Right lobe of liver (tissue), 6 donors: ENCODE data around the gene HRH2. TPM values are rescaled to one million over a fixed set of nuclear protein-coding genes. Genes with fewer than 3 reads are reported as not detected.

ENCODE experiments used
- ATAC-seq, 4 donors: fragments of 200-7000 bp; cut with Tn5 transposase; one replicate each; pipeline ENCODE4 v1.9.1; 2020; ENCODE audit warnings: mild to moderate bottlenecking in 4 of 4, moderate library complexity in 4 of 4
- DNase-seq, 3 donors: peaks; one replicate each; pipeline ENCODE4 v3.0.0-alpha.2; 2020
- H3K27ac ChIP-seq, 3 donors: fragments of 200-600 bp; one replicate each; pipeline ENCODE4 v1.8.0; 2022
- H3K27me3 ChIP-seq, 2 donors: fragments of 200-600 bp; one replicate each; pipeline ENCODE4 v1.8.0; 2022
- H3K36me3 ChIP-seq, 4 donors: fragments of 200-600 bp; sonication (generic) in 1 of 4; one replicate each; pipeline versions ENCODE4 v1.5.1 to v1.8.0; 2017 to 2022; ENCODE audit warnings: control low read depth in 1 of 4
- H3K4me1 ChIP-seq, 4 donors: fragments of 200-600 bp; sonication (generic) in 1 of 4; one replicate each; pipeline versions ENCODE4 v1.5.1 to v1.8.0; 2017 to 2022; ENCODE audit warnings: control low read depth in 1 of 4
- H3K4me3 ChIP-seq, 3 donors: fragments of 200-600 bp; one replicate each; pipeline ENCODE4 v1.8.0; 2022
- H3K9me3 ChIP-seq, 4 donors: fragments of 200-600 bp; sonication (generic) in 1 of 4; one replicate each; pipeline versions ENCODE4 v1.5.1 to v1.8.0; 2017 to 2022; ENCODE audit warnings: control low read depth in 1 of 4
- POLR2A ChIP-seq: fragments of 450-650 bp; IDR thresholded peaks from one replicate; pipeline ENCODE4 v1.6.1; 2017; ENCODE audit warnings: antibody characterized with exemption, mild to moderate bottlenecking
- WGBS: methylation state at CpG from one replicate; pipeline ENCODE4 v1.1.6; 2018; ENCODE audit warnings: low coverage, low lambda C conversion rate; ENCODE audit not compliant: insufficient coverage; ENCODE audit errors: missing lambda C conversion rate; 5-methylcytosine and 5-hydroxymethylcytosine counted together
- intact Hi-C, 2 donors: fragments of 100-400 bp; cut with DNase I; formaldehyde crosslinking; loops; one replicate each; pipeline versions ENCODE4 v1.11.2 to v1.14.1; 2022
- total RNA-seq, 6 experiments: library from RNA; depleted of rRNA in 2 of 6; stranded (reverse); fragments of >200 nt in 2 of 6; fragmentation: NEBNext Ultra II Directional in 3 of 6; extraction: Animal tissue kit (Norgen Biotek cat#: 25700) in 3 of 6; gene quantifications; one replicate each; pipeline versions ENCODE4 v1.1.0 to v1.2.4, GENCODE V29; 2016 to 2023
- TF ChIP-seq, protein P1 (sequence below), 4 donors: fragments of 200-600 bp in 3 of 4; fragments of 450-650 bp in 1 of 4; IDR thresholded peaks; one replicate each; pipeline versions ENCODE4 v1.5.1 to v1.8.0; 2016 to 2022; ENCODE audit warnings: antibody characterized with exemption in 4 of 4, mild to moderate bottlenecking in 2 of 4
- donor health status: DM: no; HTN: yes; CAD: no.
- donor health status: DM: no; HTN: no; CAD: no.
- donor health status: DM: no; HTN: no; CAD: no.
- donor health status: DM: no; HTN: yes; CAD: no.
- donor health status: DM: no; HTN: yes; CAD: no.

The HRH2 gene
- total RNA-seq, 6 experiments from 2014 or later, result 0.29 to 2.5 (median 0.87) TPM

DNA sequence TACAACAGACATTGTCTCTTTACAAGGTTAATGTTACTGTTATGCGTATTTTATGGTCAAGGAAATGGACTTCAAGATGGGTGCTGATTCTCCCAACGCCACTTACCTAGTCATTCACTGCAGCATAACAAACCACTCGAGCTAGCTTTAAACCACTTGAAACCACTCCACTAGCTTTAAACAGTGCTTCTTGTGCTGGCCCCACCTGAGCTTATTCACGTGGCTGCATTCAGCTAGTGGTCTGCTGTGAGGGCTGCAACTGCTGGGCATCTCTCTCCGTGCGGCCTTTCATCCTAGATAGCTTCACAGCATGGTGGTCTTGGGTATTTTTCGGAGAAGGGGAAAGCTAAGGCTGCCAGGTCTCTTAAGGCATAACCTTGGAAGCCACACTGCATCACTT lies 3.5 kb upstream of the HRH2 start:
- WGBS, result 72% methylated on average over 7 of the region's 7 CpGs

DNA sequence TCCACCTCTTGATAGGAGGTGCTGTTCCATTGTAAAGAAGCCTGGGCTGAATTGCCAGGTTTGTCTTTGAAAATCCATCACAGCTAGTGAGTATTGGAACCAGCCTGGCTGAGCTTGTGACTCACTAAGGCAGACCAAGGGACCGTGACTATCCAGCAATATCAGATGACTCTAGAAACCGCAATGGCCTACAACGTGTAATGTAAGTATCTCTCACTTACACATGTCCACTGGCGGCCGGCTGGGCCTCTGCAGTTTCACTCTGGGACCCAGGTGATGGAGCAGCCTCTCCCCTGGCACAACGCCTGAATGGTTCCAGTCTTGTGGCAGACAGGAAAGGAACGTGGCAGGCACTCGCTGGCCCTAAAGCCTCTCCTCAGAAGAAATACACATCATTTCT lies 3.1 kb upstream of the HRH2 start:
- ATAC-seq (no peak), DNase-seq (no peak)
- H3K9me3 ChIP-seq, result no peaks in the 10 kb centered on the region
- no peaks in the 10 kb centered on the region for H3K27me3 ChIP-seq
- 75% methylated on average over 3 of the region's 8 CpGs for WGBS
- peaks cover 0 to 4% (median 0%) of the 10 kb centered on the region in 4 donors for H3K4me1 ChIP-seq
- no peak overlapping the region for H3K4me3 ChIP-seq
- intact Hi-C loops, result no loop called here
- H3K27ac ChIP-seq, result no peak overlapping the region
- no peaks in the 10 kb centered on the region for H3K36me3 ChIP-seq
- TF ChIP-seq, protein P1, sequence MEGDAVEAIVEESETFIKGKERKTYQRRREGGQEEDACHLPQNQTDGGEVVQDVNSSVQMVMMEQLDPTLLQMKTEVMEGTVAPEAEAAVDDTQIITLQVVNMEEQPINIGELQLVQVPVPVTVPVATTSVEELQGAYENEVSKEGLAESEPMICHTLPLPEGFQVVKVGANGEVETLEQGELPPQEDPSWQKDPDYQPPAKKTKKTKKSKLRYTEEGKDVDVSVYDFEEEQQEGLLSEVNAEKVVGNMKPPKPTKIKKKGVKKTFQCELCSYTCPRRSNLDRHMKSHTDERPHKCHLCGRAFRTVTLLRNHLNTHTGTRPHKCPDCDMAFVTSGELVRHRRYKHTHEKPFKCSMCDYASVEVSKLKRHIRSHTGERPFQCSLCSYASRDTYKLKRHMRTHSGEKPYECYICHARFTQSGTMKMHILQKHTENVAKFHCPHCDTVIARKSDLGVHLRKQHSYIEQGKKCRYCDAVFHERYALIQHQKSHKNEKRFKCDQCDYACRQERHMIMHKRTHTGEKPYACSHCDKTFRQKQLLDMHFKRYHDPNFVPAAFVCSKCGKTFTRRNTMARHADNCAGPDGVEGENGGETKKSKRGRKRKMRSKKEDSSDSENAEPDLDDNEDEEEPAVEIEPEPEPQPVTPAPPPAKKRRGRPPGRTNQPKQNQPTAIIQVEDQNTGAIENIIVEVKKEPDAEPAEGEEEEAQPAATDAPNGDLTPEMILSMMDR (IDR thresholded peaks at IDR 0.05), result no peak
- TF ChIP-seq POLR2A, result no peak

More for the DNA sequence above, 3.5 kb upstream of the HRH2 start:
- no peak overlapping the region for H3K4me3 ChIP-seq
- ATAC-seq (no peak), DNase-seq (no peak)
- no peaks in the 10 kb centered on the region for H3K36me3 ChIP-seq
- intact Hi-C loops, result no loop called here
- H3K27ac ChIP-seq, result no peak overlapping the region
- no peaks in the 10 kb centered on the region for H3K27me3 ChIP-seq
- H3K9me3 ChIP-seq, result no peaks in the 10 kb centered on the region
- TF ChIP-seq POLR2A, result no peak
- TF ChIP-seq, protein P1 (IDR thresholded peaks at IDR 0.05), result no peak
- H3K4me1 ChIP-seq, result peaks cover 0 to 4% (median 0%) of the 10 kb centered on the region in 4 donors

DNA sequence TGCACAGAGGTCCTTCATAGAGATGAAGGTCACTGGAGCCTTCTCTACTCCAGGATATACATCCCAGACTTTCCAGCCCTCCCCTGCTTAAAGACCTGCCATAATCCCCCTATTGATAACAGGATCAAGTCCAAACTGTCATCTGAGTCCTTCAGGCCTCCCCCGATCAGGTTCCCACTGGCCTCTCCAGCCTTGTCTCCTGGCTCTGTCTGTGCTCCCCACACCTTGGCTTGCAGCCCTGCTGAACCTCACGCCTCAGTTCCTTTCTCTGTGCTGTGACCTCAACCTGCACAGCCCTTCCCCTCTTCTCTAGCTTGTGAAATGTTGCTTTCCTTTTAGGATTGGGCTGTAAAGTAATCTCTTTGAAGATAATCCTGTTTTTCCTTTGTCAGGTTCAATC lies 2.5 kb upstream of the HRH2 start:
- 58% methylated on average over 2 of the region's 2 CpGs for WGBS
- intact Hi-C loops, result no loop called here
- Histone ChIP-seq H3K9me3 (no peaks in the 10 kb centered on the region), H3K27me3 (no peaks in the 10 kb centered on the region), H3K36me3 (no peaks in the 10 kb centered on the region), H3K4me3 (no peak overlapping the region), H3K27ac (no peak overlapping the region), H3K4me1 (peaks cover 0 to 4% (median 0%) of the 10 kb centered on the region in 4 donors)
- DNase-seq (no peak), ATAC-seq (no peak)
- TF ChIP-seq, protein P1 (IDR thresholded peaks at IDR 0.05), result no peak
- TF ChIP-seq POLR2A, result no peak

DNA sequence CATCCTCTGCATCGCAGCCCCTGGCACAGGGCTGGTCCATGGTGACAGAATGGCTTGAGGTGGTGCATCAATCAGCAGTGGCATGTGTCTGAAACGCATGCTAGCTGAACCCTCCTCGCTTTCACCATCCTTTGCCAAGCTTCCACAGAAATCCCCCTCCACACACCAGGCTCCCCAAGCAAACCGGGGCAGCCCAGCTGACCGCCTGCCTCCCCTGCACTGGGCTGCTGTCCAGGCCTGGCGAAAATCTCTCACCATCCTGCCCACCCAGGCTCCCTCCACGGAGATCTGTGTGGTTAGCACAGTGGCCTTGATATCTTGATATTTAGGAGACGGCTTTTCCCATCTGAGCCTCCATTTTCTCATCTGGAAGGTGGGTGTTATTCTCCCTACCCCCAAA lies 905 bp upstream of the HRH2 start:
- TF ChIP-seq, protein P1 (IDR thresholded peaks at IDR 0.05), result no peak
- TF ChIP-seq POLR2A, result no peak
- no peak overlapping the region for H3K4me3 ChIP-seq
- DNase-seq, result no peak

More for the DNA sequence above, 905 bp upstream of the HRH2 start:
- H3K9me3 ChIP-seq, result no peaks in the 10 kb centered on the region
- H3K36me3 ChIP-seq, result no peaks in the 10 kb centered on the region
- no peak overlapping the region for H3K27ac ChIP-seq
- 35% methylated on average over 4 of the region's 8 CpGs for whole genome bisulfite sequencing
- intact Hi-C loops, result no loop called here
- no peak for ATAC-seq
- H3K27me3 ChIP-seq, result no peaks in the 10 kb centered on the region
- H3K4me1 ChIP-seq, result peaks cover 0 to 4% (median 0%) of the 10 kb centered on the region in 4 donors
